Left ventricle myocardium inferior (tissue), 1 donor: ENCODE measurements around the gene ETV1. TPM values are rescaled to one million over a fixed set of nuclear protein-coding genes. Genes with fewer than 3 reads are reported as not detected.

Experiments
- DNase-seq: peaks from one replicate; pipeline ENCODE4 v3.0.0-alpha.2; 2020
- H3K27ac ChIP-seq: fragments of 200-600 bp; replicated peaks from 2 replicates; pipeline ENCODE4 v1.8.0; 2021
- H3K27me3 ChIP-seq: fragments of 200-600 bp; 2 replicates; pipeline ENCODE4 v1.8.0; 2021; ENCODE audit warnings: low read depth
- H3K36me3 ChIP-seq: fragments of 200-600 bp; 2 replicates; pipeline ENCODE4 v1.8.0; 2021
- H3K4me1 ChIP-seq: fragments of 200-600 bp; 2 replicates; pipeline ENCODE4 v1.8.0; 2021
- H3K4me3 ChIP-seq: fragments of 200-600 bp; 2 replicates; pipeline ENCODE4 v1.8.0; 2021; ENCODE audit warnings: mild to moderate bottlenecking, moderate library complexity
- H3K9me3 ChIP-seq: fragments of 200-600 bp; replicated peaks from 2 replicates; pipeline ENCODE4 v1.8.0; 2021
- CTCF ChIP-seq: fragments of 200-600 bp; IDR thresholded peaks from 2 replicates; pipeline ENCODE4 v1.8.0; 2021; ENCODE audit warnings: antibody characterized with exemption, mild to moderate bottlenecking, borderline replicate concordance
- intact Hi-C: fragments of 100-400 bp; cut with micrococcal nuclease; formaldehyde crosslinking; loops from one replicate; pipeline ENCODE4 v1.11.0; 2022
- total RNA-seq: library from RNA; stranded (reverse); fragmentation: NEBNext Ultra II Directional; extraction: Animal tissue kit (Norgen Biotek cat#: 25700); gene quantifications from one replicate; pipeline ENCODE4 v1.2.1, GENCODE V29; 2021
- donor health status: DM: no; HTN: yes; CAD: no; lungs with severe emphysema.

The ETV1 gene
- total RNA-seq, 1 donor from 2014 or later, result 59.7 TPM

GRCh38 chr7:13907831-13908230 lies 81.6 kb downstream of the ETV1 start:
- H3K27me3 ChIP-seq, result no peaks in the 10 kb centered on the region
- H3K4me1 ChIP-seq, result no peaks in the 10 kb centered on the region
- no peak for TF ChIP-seq CTCF
- no peak overlapping the region for H3K27ac ChIP-seq
- no peaks in the 10 kb centered on the region for H3K9me3 ChIP-seq
- peaks cover 44% of the 10 kb centered on the region for H3K36me3 ChIP-seq
- no peak overlapping the region for H3K4me3 ChIP-seq
- DNase-seq, result no peak
- intact Hi-C loops, result no loop called here

DNA sequence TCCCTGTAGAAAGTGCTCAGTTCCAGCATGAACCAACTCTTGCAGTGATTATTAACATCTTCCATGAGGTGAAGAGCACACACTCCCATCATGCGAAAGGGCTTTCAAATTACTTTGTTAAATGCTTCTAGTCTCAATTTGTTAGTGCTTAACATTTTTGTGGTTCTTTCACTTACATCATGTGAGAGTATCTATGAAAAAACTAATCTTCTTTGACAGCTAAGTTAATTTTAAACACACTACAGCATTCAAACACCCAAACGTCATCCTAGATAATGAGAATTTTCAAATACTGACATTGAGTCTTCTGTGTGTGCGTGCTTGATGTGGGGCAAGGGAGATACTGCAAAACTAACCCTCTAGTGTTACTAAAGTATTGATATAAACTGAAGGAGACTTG lies 84.8 kb downstream of the ETV1 start:
- Histone ChIP-seq H3K4me1 (peaks cover 1% of the 10 kb centered on the region), H3K27ac (no peak overlapping the region), H3K27me3 (no peaks in the 10 kb centered on the region), H3K36me3 (peaks cover 42% of the 10 kb centered on the region), H3K9me3 (no peaks in the 10 kb centered on the region), H3K4me3 (no peak overlapping the region)
- intact Hi-C loops, result no loop called here
- TF ChIP-seq CTCF, result no peak
- DNase-seq, result no peak

DNA sequence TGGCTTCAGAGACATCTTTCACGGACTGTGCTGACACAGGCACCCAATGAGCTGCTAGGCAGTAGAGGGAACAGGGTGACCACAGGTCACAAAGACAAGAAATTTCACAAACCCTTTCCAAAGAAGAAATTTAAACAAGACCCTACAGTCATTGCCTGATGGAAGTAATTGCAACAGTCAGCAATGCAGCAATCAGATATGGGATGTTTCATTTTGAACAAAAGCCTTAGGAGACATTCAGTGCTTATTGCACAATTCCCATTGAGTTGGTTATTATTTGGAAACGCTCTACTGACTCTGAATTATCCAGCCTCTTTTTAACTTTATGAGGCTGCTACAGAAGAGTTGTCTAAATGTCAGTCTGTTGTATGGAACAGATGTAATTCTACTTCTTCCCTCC lies 85.5 kb downstream of the ETV1 start:
- no peaks in the 10 kb centered on the region for H3K27me3 ChIP-seq
- H3K4me3 ChIP-seq, result no peak overlapping the region
- intact Hi-C loops, result no loop called here
- no peak for DNase-seq
- H3K27ac ChIP-seq, result no peak overlapping the region
- peaks cover 8% of the 10 kb centered on the region for H3K4me1 ChIP-seq
- H3K9me3 ChIP-seq, result no peaks in the 10 kb centered on the region
- no peak for TF ChIP-seq CTCF
- H3K36me3 ChIP-seq, result peaks cover 35% of the 10 kb centered on the region

- H3K36me3 ChIP-seq, result peaks cover 19% of the 10 kb centered on the region
- intact Hi-C loops, result no loop called here
- TF ChIP-seq CTCF, result no peak
- no peaks in the 10 kb centered on the region for H3K27me3 ChIP-seq
- peaks cover 13% of the 10 kb centered on the region for H3K4me1 ChIP-seq
- no peaks in the 10 kb centered on the region for H3K9me3 ChIP-seq
- no peak overlapping the region for H3K4me3 ChIP-seq
- DNase-seq, result no peak
- no peak overlapping the region for H3K27ac ChIP-seq
Measured at GRCh38 chr7:13901577-13901976, 87.9 kb downstream of the ETV1 start.

GRCh38 chr7:13898957-13899670 lies 90.4 kb downstream of the ETV1 start:
- Histone ChIP-seq H3K4me3 (no peak overlapping the region), H3K36me3 (peaks cover 10% of the 10 kb centered on the region), H3K27ac (no peak overlapping the region), H3K9me3 (no peaks in the 10 kb centered on the region), H3K27me3 (no peaks in the 10 kb centered on the region), H3K4me1 (peaks cover 13% of the 10 kb centered on the region)
- DNase-seq, result no peak
- intact Hi-C loops, result no loop called here
- no peak for TF ChIP-seq CTCF
